Ishikawa (cell line): Measurements from ENCODE around the gene LAP3.

Experiments used
- CEBPB ChIP-seq: IDR thresholded peaks from 2 replicates; pipeline ENCODE4 v1.6.1; 2012
- CREB1 ChIP-seq: IDR thresholded peaks from 2 replicates; pipeline ENCODE4 v1.6.1; 2012; ENCODE audit warnings: low read depth
- EP300 ChIP-seq: IDR thresholded peaks from 2 replicates; pipeline ENCODE4 v1.6.1; 2012; ENCODE audit warnings: borderline replicate concordance
- NFIC ChIP-seq: IDR thresholded peaks from 2 replicates; pipeline ENCODE4 v1.6.1; 2012
- REST ChIP-seq: IDR thresholded peaks from 2 replicates; pipeline ENCODE4 v1.6.1; 2012; ENCODE audit warnings: low read depth, mild to moderate bottlenecking
- TCF12 ChIP-seq: IDR thresholded peaks from 2 replicates; pipeline ENCODE4 v1.6.1; 2012; ENCODE audit warnings: low read depth
- ZBTB7A ChIP-seq: IDR thresholded peaks from 2 replicates; pipeline ENCODE4 v1.6.1; 2012; ENCODE audit warnings: low read depth

DNA sequence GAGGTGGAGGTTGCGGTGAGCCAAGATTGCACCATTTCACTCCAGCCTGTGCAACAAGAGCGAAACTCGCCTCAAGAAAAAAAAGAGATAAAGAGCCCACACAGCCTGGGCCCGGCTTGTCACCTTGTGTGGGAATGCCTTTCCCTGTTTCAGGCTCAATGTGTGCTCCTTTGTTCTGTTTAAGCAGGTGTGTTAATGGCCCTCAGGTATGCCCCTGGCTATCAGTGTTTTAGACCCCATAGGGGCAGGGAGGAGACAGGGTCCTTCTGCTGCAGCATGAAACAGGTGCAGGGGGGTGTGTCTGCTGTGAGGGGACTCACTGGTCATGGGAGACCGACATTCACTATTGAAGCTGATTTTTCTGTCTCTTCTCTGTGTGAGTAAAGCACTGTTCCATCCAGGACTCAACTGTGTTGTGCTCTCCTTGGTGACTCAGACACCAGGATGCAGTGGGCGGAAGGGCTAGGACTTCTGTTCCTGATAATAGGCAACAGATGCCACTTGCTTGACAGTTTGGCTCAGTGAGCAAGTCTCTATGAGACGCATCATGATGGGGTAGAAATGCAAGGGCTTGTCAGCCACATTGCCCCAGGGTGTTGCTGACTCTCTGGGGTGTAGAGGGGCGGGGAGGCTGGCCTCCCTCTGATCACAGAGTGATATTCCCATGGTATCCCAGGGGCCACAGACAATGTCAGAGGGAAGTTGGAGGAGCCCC, 15.6 kb upstream of the LAP3 start:
- TF ChIP-seq ZBTB7A (no peak), EP300 (no peak), NFIC (no peak), CREB1 (no peak), CEBPB (no peak), REST (no peak), TCF12 (no peak)
